ENCODE results near the gene CD209.

CD209 gene

GRCh38 chr19:7730286-7731217 lies 16.8 kb downstream of the CD209 start:
- no peak for DNase-seq (ENCODE audit: extremely low read depth, low read depth)

GRCh38 chr19:7729831-7730285 lies 17.5 kb downstream of the CD209 start:
- no peak for TF ChIP-seq CTCF (IDR thresholded peaks at IDR 0.05; ENCODE audit: low read depth, low read length)
- DNase-seq (ENCODE audit: extremely low read depth, low read depth) = no peak

More at GRCh38 chr19:7730286-7731217, 16.8 kb downstream of the CD209 start:
- TF ChIP-seq CTCF (IDR thresholded peaks at IDR 0.05; ENCODE audit: low read depth, low read length) = no peak

GRCh38 chr19:7729211-7729610 lies 18.1 kb downstream of the CD209 start:
- TF ChIP-seq CTCF (IDR thresholded peaks at IDR 0.05; ENCODE audit: low read depth, low read length) = no peak
- DNase-seq (ENCODE audit: extremely low read depth, low read depth) = no peak

GRCh38 chr19:7725791-7726190 lies 21.5 kb downstream of the CD209 start:
- no peak for TF ChIP-seq CTCF (IDR thresholded peaks at IDR 0.05; ENCODE audit: low read depth, low read length)
- no peak for DNase-seq (ENCODE audit: extremely low read depth, low read depth)

- TF ChIP-seq CTCF (IDR thresholded peaks at IDR 0.05; ENCODE audit: low read depth, low read length) = no peak
- no peak for DNase-seq (ENCODE audit: extremely low read depth, low read depth)
Observed at GRCh38 chr19:7722231-7722651, 25.1 kb downstream of the CD209 start.

- TF ChIP-seq CTCF (IDR thresholded peaks at IDR 0.05; ENCODE audit: low read depth, low read length) = no peak
- no peak for DNase-seq (ENCODE audit: extremely low read depth, low read depth)
Observed at GRCh38 chr19:7720351-7720750, 27.0 kb downstream of the CD209 start.

GRCh38 chr19:7718668-7719067 lies 28.7 kb downstream of the CD209 start:
- DNase-seq (ENCODE audit: extremely low read depth, low read depth) = no peak
- TF ChIP-seq CTCF (IDR thresholded peaks at IDR 0.05; ENCODE audit: low read depth, low read length) = no peak
